Jurkat, Clone E6-1 (cell line): ENCODE measurements around the gene DYNC1LI2.
A peak's percentile ranks its signal among the peaks of the same experiment; 100 is the strongest.
"Not testable (repeated sequence)": the region's sequence is repeated elsewhere in the genome, so short reads cannot be mapped to it uniquely, and the experiment has no call there.

Experiments
- DNase-seq: peaks from one replicate; pipeline ENCODE4 v3.0.0-alpha.2; 2011; ENCODE audit warnings: low read depth, low spot score
- H3K4me3 ChIP-seq: 2 replicates; pipeline ENCODE4 v1.5.1; 2011; ENCODE audit warnings: mild to moderate bottlenecking, low read length, control low read depth, moderate library complexity

DYNC1LI2 gene

DNA sequence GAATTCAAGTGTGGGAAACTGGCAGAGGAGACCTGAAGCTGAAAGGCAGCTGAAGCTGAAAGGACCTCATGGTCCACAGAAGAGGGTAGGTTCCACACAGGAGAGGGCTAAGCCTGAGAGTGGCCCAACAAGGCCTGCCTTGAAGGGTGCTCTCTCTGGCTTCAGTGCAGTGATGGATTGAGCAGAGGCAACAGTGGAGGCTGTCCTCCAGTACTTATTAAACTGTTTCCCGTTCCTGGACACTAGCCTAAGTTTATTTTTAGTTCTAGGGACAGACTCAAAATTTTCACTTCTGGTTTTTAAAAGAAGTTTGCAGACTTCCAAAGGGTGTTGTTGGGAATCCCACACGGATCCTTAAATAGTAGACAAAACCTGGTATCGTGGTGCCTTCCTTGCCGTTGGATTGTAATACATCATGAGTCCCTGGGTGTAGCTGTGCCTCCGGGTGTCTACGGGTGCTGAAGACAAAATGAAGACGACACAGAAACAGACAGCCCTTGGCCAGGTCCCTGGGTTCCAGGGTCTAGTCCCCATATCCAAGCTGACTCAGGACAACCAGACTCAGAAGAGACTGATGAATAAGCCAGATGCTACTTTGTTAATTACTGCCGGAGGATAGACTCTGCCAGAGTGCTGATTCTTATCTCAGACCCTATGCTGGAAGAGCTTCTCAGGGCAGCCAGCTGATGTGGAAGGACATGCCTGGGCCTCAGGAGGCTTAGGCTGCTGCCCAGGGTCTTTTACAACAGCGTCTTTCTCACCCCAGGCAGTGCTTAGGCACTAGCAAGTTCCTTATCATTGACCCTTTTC, 47.8 kb downstream of the DYNC1LI2 start:
- H3K4me3 ChIP-seq, result no peak overlapping the region
- DNase-seq, result no peak

DNA sequence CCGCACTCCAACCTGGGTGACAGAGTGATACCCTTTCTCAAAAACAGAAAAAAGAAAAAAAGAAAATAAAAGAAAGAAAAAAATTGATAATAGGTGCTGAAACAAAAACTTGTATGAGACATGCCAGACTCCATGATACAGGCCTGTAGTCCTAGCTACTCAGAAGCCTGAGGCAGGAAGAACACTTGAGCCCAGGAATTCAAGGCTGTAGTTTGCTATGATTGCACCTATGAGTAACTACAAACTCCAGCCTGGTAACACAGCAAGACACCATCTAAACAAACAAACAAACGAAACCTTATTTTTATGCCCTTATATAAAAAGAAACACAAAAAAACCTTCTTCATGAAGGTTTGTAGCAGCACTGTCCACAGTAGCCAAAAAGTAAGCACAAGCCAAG, 49.9 kb downstream of the DYNC1LI2 start:
- no peak for DNase-seq

DNA sequence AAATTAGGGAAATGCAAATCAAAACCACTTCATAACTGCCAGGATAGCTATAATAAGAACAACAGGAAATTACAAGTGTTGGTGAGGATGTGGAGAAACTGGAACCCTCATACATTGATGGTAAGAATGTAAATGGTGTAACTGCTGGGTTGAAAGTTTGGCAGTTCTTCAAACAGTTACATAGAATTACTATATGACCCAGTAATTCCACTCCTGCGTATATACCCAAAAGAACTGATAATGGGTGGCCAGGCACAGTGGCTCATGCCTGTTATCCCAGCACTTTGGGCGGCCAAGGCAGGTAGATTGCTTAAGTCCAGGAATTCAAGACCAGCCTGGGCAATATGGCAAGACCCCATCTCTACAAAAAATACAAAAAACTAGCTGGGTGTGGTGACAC, 50.4 kb downstream of the DYNC1LI2 start:
- no peak for DNase-seq
- H3K4me3 ChIP-seq, result no peak overlapping the region

More for the DNA sequence above, 49.9 kb downstream of the DYNC1LI2 start:
- H3K4me3 ChIP-seq, result no peak overlapping the region

- no peak for DNase-seq
These were observed 51.5 kb downstream of the DYNC1LI2 start for GRCh38 chr16:66699898-66700297.

GRCh38 chr16:66698046-66698445, 53.4 kb downstream of the DYNC1LI2 start:
- H3K4me3 ChIP-seq, result no peak overlapping the region
- no peak for DNase-seq

More at GRCh38 chr16:66699898-66700297, 51.5 kb downstream of the DYNC1LI2 start:
- H3K4me3 ChIP-seq, result no peak overlapping the region

- H3K4me3 ChIP-seq, result peak within 1 kb of the TSS; percentile 65
- DNase-seq, result no peak
These were observed 54.5 kb downstream of the DYNC1LI2 start, which contains the start of gene CMTM4 for GRCh38 chr16:66696669-66697630. CMTM4 (minus strand) TSS chr16:66696743; CDS start chr16:66696525, 218 bp downstream.

GRCh38 chr16:66695935-66696668, 55.3 kb downstream of the DYNC1LI2 start:
- DNase-seq, result no peak
- peak overlapping the region; percentile 37 for H3K4me3 ChIP-seq

DNA sequence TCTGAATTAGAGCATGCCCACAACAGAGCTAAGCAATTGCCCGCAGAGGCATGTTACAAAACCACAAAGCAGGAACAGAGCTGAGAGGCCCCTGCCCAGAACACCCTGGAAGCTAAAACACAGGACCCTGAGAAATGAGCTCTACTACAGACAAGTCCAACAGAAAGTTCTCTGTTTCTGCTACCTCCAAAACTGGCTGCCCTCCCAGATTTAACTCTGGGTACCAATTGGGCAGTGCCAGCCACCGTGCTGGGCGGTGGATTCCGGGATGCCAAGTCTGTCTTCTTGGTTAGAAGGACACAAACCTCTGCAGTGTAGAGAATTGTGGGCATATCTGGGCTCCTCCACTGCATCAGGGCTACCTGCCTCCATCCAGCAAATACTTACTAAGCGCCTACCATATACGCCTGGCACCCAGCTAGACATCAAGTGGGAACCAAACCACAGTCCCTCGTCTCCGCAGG, 55.9 kb downstream of the DYNC1LI2 start:
- H3K4me3 ChIP-seq, result peak overlapping the region; percentile 37
- no peak for DNase-seq

DNA sequence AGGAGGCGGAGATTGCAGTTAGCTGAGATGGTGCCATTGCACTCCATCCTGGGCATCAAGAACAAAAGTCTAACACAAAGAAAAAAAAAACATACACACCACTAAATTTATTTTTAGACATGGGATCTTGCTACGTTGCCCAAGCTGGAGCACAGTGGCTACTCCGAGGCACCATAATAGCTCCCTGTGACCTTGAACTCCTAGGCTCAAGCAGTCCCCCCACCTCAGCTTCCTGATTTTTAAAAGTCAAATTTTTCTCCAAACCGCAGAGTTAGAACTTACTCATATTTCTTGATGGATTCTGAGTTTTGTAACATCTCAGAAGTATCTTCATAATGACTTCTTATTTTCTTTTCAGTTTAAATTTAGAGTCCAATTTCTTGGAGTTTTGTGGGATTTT, 58.3 kb downstream of the DYNC1LI2 start:
- H3K4me3 ChIP-seq, result no peak overlapping the region
- no peak for DNase-seq

GRCh38 chr16:66692341-66692740, 59.1 kb downstream of the DYNC1LI2 start:
- DNase-seq, result no peak
- no peak overlapping the region for H3K4me3 ChIP-seq

- DNase-seq, result no peak
- no peak overlapping the region for H3K4me3 ChIP-seq
These were observed 60.2 kb downstream of the DYNC1LI2 start for GRCh38 chr16:66691234-66691633.

- DNase-seq, result no peak
These were observed 61.1 kb downstream of the DYNC1LI2 start for GRCh38 chr16:66690106-66690847.

DNA sequence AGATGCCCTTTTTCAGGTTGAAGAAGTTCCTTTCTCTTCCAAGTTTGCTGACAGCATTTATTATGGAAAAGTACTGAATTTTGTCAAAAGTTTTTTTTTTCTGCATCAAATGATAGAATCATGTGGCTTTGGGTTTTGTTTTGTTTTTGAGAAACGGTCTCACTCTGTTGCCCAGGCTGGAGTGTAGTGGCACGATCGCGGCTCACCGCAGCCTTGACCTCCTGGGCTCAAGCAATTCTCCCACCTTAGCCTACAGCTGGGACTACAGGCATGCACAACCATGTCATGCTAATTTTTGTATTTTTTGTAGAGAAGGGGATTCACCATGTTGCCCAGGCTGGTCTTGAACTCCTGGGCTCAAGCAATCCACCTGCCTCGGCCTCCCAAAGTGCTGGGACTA, 62.1 kb downstream of the DYNC1LI2 start:
- DNase-seq, result no peak
- H3K4me3 ChIP-seq, result no peak overlapping the region

More at GRCh38 chr16:66690106-66690847, 61.1 kb downstream of the DYNC1LI2 start:
- no peak overlapping the region for H3K4me3 ChIP-seq

- no peak for DNase-seq
- H3K4me3 ChIP-seq, result no peak overlapping the region
These were observed 63.3 kb downstream of the DYNC1LI2 start for GRCh38 chr16:66687906-66688625.

DNA sequence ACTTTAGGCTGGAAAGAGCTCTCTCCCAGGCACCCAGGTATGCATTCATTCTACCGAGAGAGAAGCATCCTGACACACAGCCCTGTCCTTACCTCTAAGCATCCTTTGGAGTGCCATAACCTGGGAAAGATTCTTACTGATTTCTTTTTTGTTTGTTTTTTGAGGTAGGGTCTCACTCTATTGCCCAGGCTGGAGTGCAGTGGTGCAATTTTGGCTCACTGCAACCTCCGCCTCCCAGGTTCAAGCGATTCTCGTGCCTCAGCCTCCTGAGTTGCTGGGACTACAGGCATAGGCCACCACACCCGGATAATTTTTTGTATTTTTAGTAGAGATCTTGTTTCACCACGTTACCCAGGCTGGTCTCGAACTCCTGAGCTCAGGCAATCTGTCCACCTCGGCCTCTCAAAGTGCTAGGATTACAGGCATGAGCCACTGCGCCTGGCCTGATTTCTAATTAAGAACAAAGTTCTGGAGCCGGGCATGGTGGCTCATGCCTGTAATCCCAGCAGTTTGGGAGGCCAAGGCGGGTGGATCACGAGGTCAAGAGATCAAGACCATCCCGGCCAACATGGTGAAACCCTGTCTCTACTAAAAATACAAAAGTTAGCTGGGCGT, 65.8 kb downstream of the DYNC1LI2 start:
- H3K4me3 ChIP-seq, DNase-seq: not testable (repeated sequence)

DNA sequence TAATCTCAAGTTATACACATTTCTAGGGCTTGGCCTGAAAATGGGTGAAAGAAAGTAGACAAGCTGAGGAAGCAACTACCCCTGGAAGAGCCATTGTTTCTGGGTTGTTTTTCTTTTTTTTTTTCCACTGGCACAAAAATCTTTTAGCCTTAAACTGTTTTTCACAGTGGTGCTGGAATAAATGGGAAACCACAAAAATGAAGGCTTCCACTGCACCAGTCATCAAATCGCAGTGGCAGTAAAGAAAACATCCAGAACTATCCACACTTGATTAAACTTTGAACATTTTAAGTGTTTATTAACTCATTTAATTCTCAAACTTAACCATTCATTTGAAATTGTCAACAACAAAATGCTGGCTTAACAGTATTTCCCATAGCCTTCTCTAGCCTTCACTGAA, 69.1 kb downstream of the DYNC1LI2 start:
- H3K4me3 ChIP-seq, result no peak overlapping the region
- DNase-seq, result no peak

DNA sequence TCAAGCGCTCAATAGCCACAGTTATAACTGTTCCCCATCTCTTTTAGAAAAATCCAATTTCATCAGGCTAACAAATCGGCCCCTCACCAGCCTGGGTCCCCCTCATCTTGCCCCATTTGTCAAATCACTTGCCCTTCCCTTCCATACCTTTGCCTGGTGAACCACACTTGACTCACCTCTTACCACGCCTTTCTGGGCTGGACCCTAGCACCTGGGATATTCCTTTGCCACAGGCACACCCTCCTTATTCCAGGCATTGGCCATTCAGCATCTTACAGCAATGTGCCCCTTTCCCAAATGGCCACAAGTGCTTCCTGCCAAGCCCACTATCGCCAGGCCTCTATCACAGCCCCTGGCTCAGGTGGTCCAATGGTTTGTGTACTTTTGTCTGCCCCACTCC, 69.7 kb downstream of the DYNC1LI2 start:
- H3K4me3 ChIP-seq, result no peak overlapping the region
- DNase-seq, result no peak
